C4-2B (cell line): Measurements from ENCODE around the gene ETV4.

ENCODE experiments used
- ZFX ChIP-seq: fragments of 450-650 bp; IDR thresholded peaks from 2 replicates; pipeline ENCODE4 v1.6.1; 2017
- TF ChIP-seq, protein P1 (sequence below): fragments of 450-650 bp; conservative IDR thresholded peaks from 2 replicates; pipeline ENCODE4 v1.5.1; 2017; ENCODE audit warnings: mild to moderate bottlenecking

DNA sequence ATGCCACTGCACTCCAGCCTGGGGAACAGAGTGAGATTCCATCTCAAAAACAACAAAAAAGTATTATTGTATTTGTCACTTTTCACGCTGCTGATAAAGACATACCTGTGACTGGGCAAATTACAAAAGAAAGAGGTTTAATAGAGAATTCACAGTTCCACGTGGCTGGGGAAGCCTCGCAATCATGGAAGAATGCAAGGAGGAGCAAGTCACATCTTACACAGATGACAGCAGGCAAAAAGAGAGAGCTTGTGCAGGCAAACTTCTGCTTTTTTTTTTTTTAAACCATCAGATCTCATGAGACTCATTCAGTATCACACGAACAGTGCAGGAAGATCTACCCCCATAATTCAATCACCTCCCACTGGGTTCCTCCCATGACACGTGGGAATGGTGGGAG lies 41.5 kb upstream of the ETV4 start:
- TF ChIP-seq, protein P1, sequence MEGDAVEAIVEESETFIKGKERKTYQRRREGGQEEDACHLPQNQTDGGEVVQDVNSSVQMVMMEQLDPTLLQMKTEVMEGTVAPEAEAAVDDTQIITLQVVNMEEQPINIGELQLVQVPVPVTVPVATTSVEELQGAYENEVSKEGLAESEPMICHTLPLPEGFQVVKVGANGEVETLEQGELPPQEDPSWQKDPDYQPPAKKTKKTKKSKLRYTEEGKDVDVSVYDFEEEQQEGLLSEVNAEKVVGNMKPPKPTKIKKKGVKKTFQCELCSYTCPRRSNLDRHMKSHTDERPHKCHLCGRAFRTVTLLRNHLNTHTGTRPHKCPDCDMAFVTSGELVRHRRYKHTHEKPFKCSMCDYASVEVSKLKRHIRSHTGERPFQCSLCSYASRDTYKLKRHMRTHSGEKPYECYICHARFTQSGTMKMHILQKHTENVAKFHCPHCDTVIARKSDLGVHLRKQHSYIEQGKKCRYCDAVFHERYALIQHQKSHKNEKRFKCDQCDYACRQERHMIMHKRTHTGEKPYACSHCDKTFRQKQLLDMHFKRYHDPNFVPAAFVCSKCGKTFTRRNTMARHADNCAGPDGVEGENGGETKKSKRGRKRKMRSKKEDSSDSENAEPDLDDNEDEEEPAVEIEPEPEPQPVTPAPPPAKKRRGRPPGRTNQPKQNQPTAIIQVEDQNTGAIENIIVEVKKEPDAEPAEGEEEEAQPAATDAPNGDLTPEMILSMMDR, result no peak
- TF ChIP-seq ZFX, result no peak
